ENCODE measurements around the gene DMRTA2.

Gene DMRTA2

GRCh38 chr1:50422946-50423669 lies at the start of gene DMRTA2:
Gene DMRTA2, minus strand, starts transcription at chr1:50423443. Its CDS starts 1,907 bp downstream, at chr1:50421536.
- in situ Hi-C loops (cut with MboI; ENCODE audit: low sequenced_read_pairs) = no loop called here

GRCh38 chr1:50471967-50472366 lies 48.7 kb upstream of the DMRTA2 start:
- in situ Hi-C loops (cut with MboI; ENCODE audit: low sequenced_read_pairs) = no loop called here

- in situ Hi-C loops (cut with MboI; ENCODE audit: low sequenced_read_pairs) = no loop called here
Measured at GRCh38 chr1:50462964-50463363, 39.7 kb upstream of the DMRTA2 start.

- in situ Hi-C loops (cut with MboI; ENCODE audit: low sequenced_read_pairs) = no loop called here
Measured at GRCh38 chr1:50458507-50458906, 35.3 kb upstream of the DMRTA2 start.

- in situ Hi-C loops (cut with MboI; ENCODE audit: low sequenced_read_pairs) = no loop called here
Measured at GRCh38 chr1:50454911-50455310, 31.7 kb upstream of the DMRTA2 start.

- in situ Hi-C loops (cut with MboI; ENCODE audit: low sequenced_read_pairs) = no loop called here
Measured at GRCh38 chr1:50453266-50453665, 30.0 kb upstream of the DMRTA2 start.

GRCh38 chr1:50452700-50453099 lies 29.5 kb upstream of the DMRTA2 start:
- in situ Hi-C loops (cut with MboI; ENCODE audit: low sequenced_read_pairs) = no loop called here

GRCh38 chr1:50450861-50451653 lies 27.8 kb upstream of the DMRTA2 start:
- in situ Hi-C loops (cut with MboI; ENCODE audit: low sequenced_read_pairs) = no loop called here

GRCh38 chr1:50447961-50448360 lies 24.7 kb upstream of the DMRTA2 start:
- in situ Hi-C loops (cut with MboI; ENCODE audit: low sequenced_read_pairs) = no loop called here

GRCh38 chr1:50441183-50441582 lies 17.9 kb upstream of the DMRTA2 start:
- in situ Hi-C loops (cut with MboI; ENCODE audit: low sequenced_read_pairs) = no loop called here

- in situ Hi-C loops (cut with MboI; ENCODE audit: low sequenced_read_pairs) = no loop called here
Measured at GRCh38 chr1:50438945-50439344, 15.7 kb upstream of the DMRTA2 start.

- in situ Hi-C loops (cut with MboI; ENCODE audit: low sequenced_read_pairs) = no loop called here
Measured at GRCh38 chr1:50436489-50436888, 13.2 kb upstream of the DMRTA2 start.

- in situ Hi-C loops (cut with MboI; ENCODE audit: low sequenced_read_pairs) = no loop called here
Measured at GRCh38 chr1:50430010-50430405, 6.8 kb upstream of the DMRTA2 start.

GRCh38 chr1:50427818-50428779 lies 4.9 kb upstream of the DMRTA2 start:
- in situ Hi-C loops (cut with MboI; ENCODE audit: low sequenced_read_pairs) = no loop called here

- in situ Hi-C loops (cut with MboI; ENCODE audit: low sequenced_read_pairs) = no loop called here
Measured at GRCh38 chr1:50427086-50427817, 4.0 kb upstream of the DMRTA2 start.

GRCh38 chr1:50426702-50427085 lies 3.5 kb upstream of the DMRTA2 start:
- in situ Hi-C loops (cut with MboI; ENCODE audit: low sequenced_read_pairs) = no loop called here

- in situ Hi-C loops (cut with MboI; ENCODE audit: low sequenced_read_pairs) = no loop called here
Measured at GRCh38 chr1:50426108-50426700, 3.0 kb upstream of the DMRTA2 start.

- in situ Hi-C loops (cut with MboI; ENCODE audit: low sequenced_read_pairs) = no loop called here
Measured at GRCh38 chr1:50425376-50426107, 2.3 kb upstream of the DMRTA2 start.

- in situ Hi-C loops (cut with MboI; ENCODE audit: low sequenced_read_pairs) = no loop called here
Measured at GRCh38 chr1:50424884-50425375, 1.7 kb upstream of the DMRTA2 start.

Measured in HL-60/S4 (cell line).